Breast epithelium (tissue), 4 donors: ENCODE data around the gene PKIG. TPM values are rescaled to one million over a fixed set of nuclear protein-coding genes. Genes with fewer than 3 reads are reported as not detected.

Experiments used
- DNase-seq, 2 donors: peaks; one replicate each; pipeline ENCODE4 v3.0.0-alpha.2; 2019; ENCODE audit warnings: low spot score in 2 of 2
- H3K27ac ChIP-seq, 2 donors: fragments of 200-600 bp; sonication (generic) in 1 of 2; one replicate each; pipeline ENCODE4 v1.5.1; 2016 to 2019; ENCODE audit warnings: mild to moderate bottlenecking in 1 of 2
- H3K27me3 ChIP-seq, 2 donors: fragments of 200-600 bp; sonication (generic) in 1 of 2; one replicate each; pipeline versions ENCODE4 v1.5.1 to v1.6.0; 2017 to 2019; ENCODE audit warnings: control low read depth in 1 of 2, mild to moderate bottlenecking in 1 of 2
- H3K36me3 ChIP-seq: fragments of 200-600 bp; one replicate; pipeline ENCODE4 v1.5.1; 2019
- H3K4me1 ChIP-seq, 2 donors: fragments of 200-600 bp; sonication (generic); one replicate each; pipeline ENCODE4 v1.5.1; 2016 to 2019; ENCODE audit warnings: control low read depth in 1 of 2
- H3K4me3 ChIP-seq, 3 donors: fragments of 200-600 bp; sonication (generic); 1 replicate in 2 of 3; 2 replicates in 1 of 3; pipeline ENCODE4 v1.5.1; 2016 to 2019; ENCODE audit warnings: mild to moderate bottlenecking in 3 of 3, moderate library complexity in 2 of 3
- H3K9me3 ChIP-seq, 2 donors: fragments of 200-600 bp; sonication (generic) in 1 of 2; one replicate each; pipeline ENCODE4 v1.5.1; 2016 to 2019; ENCODE audit warnings: control low read depth in 1 of 2
- CTCF ChIP-seq, 3 donors: fragments of 450-650 bp; IDR thresholded peaks; one replicate each; pipeline ENCODE4 v1.5.1; 2016 to 2017; ENCODE audit warnings: antibody characterized with exemption in 3 of 3, mild to moderate bottlenecking in 3 of 3, moderate library complexity in 3 of 3
- POLR2A ChIP-seq: fragments of 450-650 bp; IDR thresholded peaks from one replicate; pipeline ENCODE4 v1.6.1; 2016; ENCODE audit warnings: antibody characterized with exemption, mild to moderate bottlenecking, moderate library complexity
- POLR2AphosphoS5 ChIP-seq, 3 donors: sonication (generic); formaldehyde crosslinking; IDR thresholded peaks; one replicate each; pipeline ENCODE4 v1.6.1; 2017; ENCODE audit warnings: antibody characterized with exemption in 3 of 3
- intact Hi-C: fragments of 100-400 bp; cut with DNase I; formaldehyde crosslinking; loops from one replicate; pipeline ENCODE4 v1.15.1; 2023; ENCODE audit warnings: low total_unique reads
- total RNA-seq, 3 donors: library from RNA; depleted of rRNA; stranded (reverse); fragments of >200 nt; gene quantifications; one replicate each; pipeline ENCODE4 v1.1.0, GENCODE V29; 2016

Gene PKIG
- total RNA-seq, 3 donors from 2014 or later, result 59.9 to 102 (median 99.1) TPM

- TF ChIP-seq CTCF (IDR thresholded peaks at IDR 0.05), result no peak
- no peak for TF ChIP-seq POLR2AphosphoS5 (IDR thresholded peaks at IDR 0.05)
- TF ChIP-seq POLR2A, result no peak
- DNase-seq, result no peak
- no peaks in the 10 kb centered on the region for H3K27me3 ChIP-seq
- intact Hi-C loops, result no loop called here
- H3K4me3 ChIP-seq, result no peak overlapping the region
- H3K4me1 ChIP-seq, result no peaks in the 10 kb centered on the region
- H3K27ac ChIP-seq, result no peak overlapping the region
- H3K36me3 ChIP-seq, result no peaks in the 10 kb centered on the region
- H3K9me3 ChIP-seq, result no peaks in the 10 kb centered on the region
These were observed 41.5 kb upstream of the PKIG start for GRCh38 chr20:44540834-44541233.

GRCh38 chr20:44541992-44542391, 40.4 kb upstream of the PKIG start:
- no peaks in the 10 kb centered on the region for H3K36me3 ChIP-seq
- intact Hi-C loops, result no loop called here
- H3K27me3 ChIP-seq, result no peaks in the 10 kb centered on the region
- TF ChIP-seq POLR2AphosphoS5 (IDR thresholded peaks at IDR 0.05) (no peak), POLR2A (no peak), CTCF (IDR thresholded peaks at IDR 0.05) (no peak)
- H3K4me3 ChIP-seq, result no peak overlapping the region
- H3K27ac ChIP-seq, result peak overlapping the region; percentile 20 to 54
- H3K9me3 ChIP-seq, result no peaks in the 10 kb centered on the region
- H3K4me1 ChIP-seq, result no peaks in the 10 kb centered on the region
- DNase-seq, result no peak

- TF ChIP-seq POLR2A (no peak), CTCF (IDR thresholded peaks at IDR 0.05) (no peak), POLR2AphosphoS5 (IDR thresholded peaks at IDR 0.05) (no peak)
- Histone ChIP-seq H3K36me3 (no peaks in the 10 kb centered on the region), H3K27me3 (no peaks in the 10 kb centered on the region), H3K27ac (peak overlapping the region; percentile 10 to 11), H3K4me3 (no peak overlapping the region), H3K4me1 (no peaks in the 10 kb centered on the region), H3K9me3 (no peaks in the 10 kb centered on the region)
- intact Hi-C loops, result no loop called here
- DNase-seq, result no peak
These were observed 39.5 kb upstream of the PKIG start for GRCh38 chr20:44542890-44543289.

- no peaks in the 10 kb centered on the region for H3K9me3 ChIP-seq
- H3K4me1 ChIP-seq, result no peaks in the 10 kb centered on the region
- TF ChIP-seq CTCF (IDR thresholded peaks at IDR 0.05), result no peak
- no peak for TF ChIP-seq POLR2A
- TF ChIP-seq POLR2AphosphoS5 (IDR thresholded peaks at IDR 0.05), result no peak
- no peaks in the 10 kb centered on the region for H3K27me3 ChIP-seq
- intact Hi-C loops, result no loop called here
- H3K36me3 ChIP-seq, result no peaks in the 10 kb centered on the region
- no peak overlapping the region for H3K4me3 ChIP-seq
- no peak overlapping the region for H3K27ac ChIP-seq
- DNase-seq, result no peak
These were observed 39.0 kb upstream of the PKIG start for GRCh38 chr20:44543358-44543757.

GRCh38 chr20:44544263-44544662, 38.1 kb upstream of the PKIG start:
- no peak for DNase-seq
- Histone ChIP-seq H3K27ac (no peak overlapping the region), H3K9me3 (no peaks in the 10 kb centered on the region), H3K27me3 (no peaks in the 10 kb centered on the region), H3K36me3 (no peaks in the 10 kb centered on the region), H3K4me1 (no peaks in the 10 kb centered on the region), H3K4me3 (no peak overlapping the region)
- TF ChIP-seq CTCF (IDR thresholded peaks at IDR 0.05), result no peak
- intact Hi-C loops, result no loop called here
